Activated T-helper 17 cell treated with anti-CD3 and anti-CD28 coated beads, Interleukin-2, amount 50 U/mL, for 72 hours (primary cell): ENCODE measurements around the gene PRCC. TPM values are rescaled to one million over a fixed set of nuclear protein-coding genes. Genes with fewer than 3 reads are reported as not detected.

Source experiments
- ATAC-seq: fragments of 150-1000 bp; cut with Tn5 transposase; replicated peaks from 2 replicates; pipeline ENCODE4 v1.10.0; 2021; ENCODE audit warnings: mild to moderate bottlenecking, moderate library complexity
- H3K27ac Mint-ChIP-seq: one replicate; pipeline ENCODE4 v1.8.0; 2022; ENCODE audit warnings: mixed read lengths
- H3K27me3 Mint-ChIP-seq: one replicate; pipeline ENCODE4 v1.8.0; 2022; ENCODE audit warnings: mixed read lengths
- H3K36me3 Mint-ChIP-seq: one replicate; pipeline ENCODE4 v1.8.0; 2022; ENCODE audit warnings: low read depth, mild to moderate bottlenecking, mixed read lengths
- H3K4me1 Mint-ChIP-seq: one replicate; pipeline ENCODE4 v1.8.0; 2022; ENCODE audit warnings: mixed read lengths
- H3K4me3 Mint-ChIP-seq: one replicate; pipeline ENCODE4 v1.8.0; 2022; ENCODE audit warnings: mild to moderate bottlenecking, mixed read lengths
- H3K9me3 Mint-ChIP-seq: one replicate; pipeline ENCODE4 v1.8.0; 2022; ENCODE audit warnings: mixed read lengths
- total RNA-seq, 2 donors: library from RNA; stranded (reverse); gene quantifications; one replicate each; pipeline ENCODE4 v1.2.3, GENCODE V29; 2022

Gene PRCC
- total RNA-seq, 2 donors from 2014 or later, result 54.0 to 76.7 TPM

- peak overlapping the region; percentile 67 for H3K27ac Mint-ChIP-seq
Observed at GRCh38 chr1:156789621-156790318, 22.4 kb downstream of the PRCC start.

GRCh38 chr1:156794506-156795373 lies 27.4 kb downstream of the PRCC start:
- Mint-ChIP-seq H3K4me3 (no peak overlapping the region), H3K27me3 (no peaks in the 10 kb centered on the region), H3K27ac (no peak overlapping the region), H3K36me3 (peaks cover 97% of the 10 kb centered on the region), H3K9me3 (no peaks in the 10 kb centered on the region), H3K4me1 (no peaks in the 10 kb centered on the region)
- ATAC-seq, result no peak

More at GRCh38 chr1:156789621-156790318, 22.4 kb downstream of the PRCC start:
- H3K4me3 Mint-ChIP-seq, result no peak overlapping the region
- no peaks in the 10 kb centered on the region for H3K27me3 Mint-ChIP-seq
- H3K36me3 Mint-ChIP-seq, result peaks cover 97% of the 10 kb centered on the region
- ATAC-seq, result no peak
- H3K4me1 Mint-ChIP-seq, result peaks cover 5% of the 10 kb centered on the region
- no peaks in the 10 kb centered on the region for H3K9me3 Mint-ChIP-seq

GRCh38 chr1:156795374-156795733 lies 28.0 kb downstream of the PRCC start:
- no peak for ATAC-seq
- Mint-ChIP-seq H3K4me1 (no peaks in the 10 kb centered on the region), H3K27me3 (no peaks in the 10 kb centered on the region), H3K27ac (no peak overlapping the region), H3K9me3 (no peaks in the 10 kb centered on the region), H3K36me3 (peaks cover 97% of the 10 kb centered on the region), H3K4me3 (no peak overlapping the region)

GRCh38 chr1:156795787-156796186 lies 28.5 kb downstream of the PRCC start:
- H3K36me3 Mint-ChIP-seq, result peaks cover 99% of the 10 kb centered on the region

GRCh38 chr1:156796340-156797097 lies 29.2 kb downstream of the PRCC start:
- H3K9me3 Mint-ChIP-seq, result no peaks in the 10 kb centered on the region
- H3K4me1 Mint-ChIP-seq, result peaks cover 9% of the 10 kb centered on the region
- no peak for ATAC-seq
- H3K36me3 Mint-ChIP-seq, result peaks cover 99% of the 10 kb centered on the region
- no peak overlapping the region for H3K27ac Mint-ChIP-seq
- H3K4me3 Mint-ChIP-seq, result no peak overlapping the region
- no peaks in the 10 kb centered on the region for H3K27me3 Mint-ChIP-seq

More at GRCh38 chr1:156795787-156796186, 28.5 kb downstream of the PRCC start:
- no peak overlapping the region for H3K4me3 Mint-ChIP-seq
- no peak overlapping the region for H3K27ac Mint-ChIP-seq
- H3K4me1 Mint-ChIP-seq, result peaks cover 2% of the 10 kb centered on the region
- H3K9me3 Mint-ChIP-seq, result no peaks in the 10 kb centered on the region
- H3K27me3 Mint-ChIP-seq, result no peaks in the 10 kb centered on the region
- ATAC-seq, result no peak

- Mint-ChIP-seq H3K36me3 (peaks cover 99% of the 10 kb centered on the region), H3K9me3 (no peaks in the 10 kb centered on the region), H3K4me3 (no peak overlapping the region), H3K27ac (no peak overlapping the region), H3K27me3 (no peaks in the 10 kb centered on the region), H3K4me1 (peaks cover 14% of the 10 kb centered on the region)
- ATAC-seq, result peak; percentile 58
Observed at GRCh38 chr1:156797212-156797871, 30.0 kb downstream of the PRCC start.

GRCh38 chr1:156801409-156802121 lies 34.2 kb downstream of the PRCC start:
- H3K27ac Mint-ChIP-seq, result peak overlapping the region; percentile 74
- no peaks in the 10 kb centered on the region for H3K27me3 Mint-ChIP-seq
- H3K4me3 Mint-ChIP-seq, result peak overlapping the region; percentile 30
- peaks cover 24% of the 10 kb centered on the region for H3K4me1 Mint-ChIP-seq
- peaks cover 90% of the 10 kb centered on the region for H3K36me3 Mint-ChIP-seq
- no peaks in the 10 kb centered on the region for H3K9me3 Mint-ChIP-seq
- peak; percentile 34 for ATAC-seq

GRCh38 chr1:156802421-156802935 lies 35.1 kb downstream of the PRCC start:
- Mint-ChIP-seq H3K4me1 (peaks cover 27% of the 10 kb centered on the region), H3K27ac (peak overlapping the region; percentile 75), H3K27me3 (no peaks in the 10 kb centered on the region), H3K36me3 (peaks cover 90% of the 10 kb centered on the region), H3K4me3 (peak overlapping the region; percentile 30), H3K9me3 (no peaks in the 10 kb centered on the region)
- no peak for ATAC-seq

- Mint-ChIP-seq H3K27ac (peak overlapping the region; percentile 75), H3K27me3 (no peaks in the 10 kb centered on the region), H3K36me3 (peaks cover 90% of the 10 kb centered on the region), H3K4me1 (peaks cover 34% of the 10 kb centered on the region), H3K4me3 (no peak overlapping the region), H3K9me3 (no peaks in the 10 kb centered on the region)
- peak; percentile 13 for ATAC-seq
Observed at GRCh38 chr1:156803086-156803851, 35.9 kb downstream of the PRCC start.

- Mint-ChIP-seq H3K27me3 (no peaks in the 10 kb centered on the region), H3K36me3 (peaks cover 90% of the 10 kb centered on the region), H3K27ac (peak overlapping the region; percentile 75), H3K4me1 (peaks cover 42% of the 10 kb centered on the region), H3K4me3 (no peak overlapping the region), H3K9me3 (no peaks in the 10 kb centered on the region)
- ATAC-seq, result no peak
Observed at GRCh38 chr1:156804026-156804425, 36.7 kb downstream of the PRCC start.

GRCh38 chr1:156804572-156805243 lies 37.4 kb downstream of the PRCC start:
- Mint-ChIP-seq H3K27ac (peak overlapping the region; percentile 75), H3K4me3 (no peak overlapping the region), H3K27me3 (no peaks in the 10 kb centered on the region), H3K9me3 (no peaks in the 10 kb centered on the region), H3K36me3 (peaks cover 91% of the 10 kb centered on the region), H3K4me1 (peaks cover 49% of the 10 kb centered on the region)
- no peak for ATAC-seq

- H3K36me3 Mint-ChIP-seq, result peaks cover 91% of the 10 kb centered on the region
Observed at GRCh38 chr1:156805766-156806511, 38.6 kb downstream of the PRCC start.

More at GRCh38 chr1:156805766-156806511, 38.6 kb downstream of the PRCC start:
- no peak overlapping the region for H3K4me3 Mint-ChIP-seq
- H3K27me3 Mint-ChIP-seq, result no peaks in the 10 kb centered on the region
- H3K27ac Mint-ChIP-seq, result peak overlapping the region; percentile 89
- ATAC-seq, result no peak
- H3K4me1 Mint-ChIP-seq, result peaks cover 48% of the 10 kb centered on the region
- no peaks in the 10 kb centered on the region for H3K9me3 Mint-ChIP-seq
